ENCODE results near the gene PM20D1.

The PM20D1 gene

GRCh38 chr1:205802060-205802459, 47.9 kb downstream of the PM20D1 start:
- DNase-seq: peak; percentile 11

- DNase-seq: peak; percentile 32
Observed at GRCh38 chr1:205800981-205801703, 48.8 kb downstream of the PM20D1 start.

- DNase-seq: no peak
Observed at GRCh38 chr1:205800427-205800826, 49.5 kb downstream of the PM20D1 start.

GRCh38 chr1:205798577-205798976, 51.4 kb downstream of the PM20D1 start:
- DNase-seq: peak; percentile 23

- no peak for DNase-seq
Observed at GRCh38 chr1:205797168-205797567, 52.8 kb downstream of the PM20D1 start.

- no peak for DNase-seq
Observed at GRCh38 chr1:205794011-205794730, 55.8 kb downstream of the PM20D1 start.

GRCh38 chr1:205792961-205793673, 56.8 kb downstream of the PM20D1 start:
- DNase-seq: no peak

- DNase-seq: no peak
Observed at GRCh38 chr1:205792481-205792881, 57.5 kb downstream of the PM20D1 start.

GRCh38 chr1:205791568-205792180, 58.3 kb downstream of the PM20D1 start:
- DNase-seq: peak; percentile 57

- DNase-seq: no peak
Observed at GRCh38 chr1:205787287-205787916, 62.5 kb downstream of the PM20D1 start.

GRCh38 chr1:205786601-205787000, 63.3 kb downstream of the PM20D1 start:
- no peak for DNase-seq

GRCh38 chr1:205785446-205785845, 64.5 kb downstream of the PM20D1 start:
- DNase-seq: no peak

- DNase-seq: no peak
Observed at GRCh38 chr1:205783904-205784303, 66.0 kb downstream of the PM20D1 start.

- DNase-seq: no peak
Observed at GRCh38 chr1:205783433-205783795, 66.5 kb downstream of the PM20D1 start.

- DNase-seq: no peak
Observed at GRCh38 chr1:205782627-205783432, 67.1 kb downstream of the PM20D1 start.

GRCh38 chr1:205780335-205780734, 69.6 kb downstream of the PM20D1 start:
- DNase-seq: no peak
